Motor neuron (in vitro differentiated cells): Measurements from ENCODE around the gene TRIM47. TPM values are rescaled to one million over a fixed set of nuclear protein-coding genes. Genes with fewer than 3 reads are reported as not detected.
"Not testable (repeated sequence)": the region's sequence is repeated elsewhere in the genome, so short reads cannot be mapped to it uniquely, and the experiment has no call there.

ENCODE experiments used
- ATAC-seq, 8 experiments: fragments of 200-7000 bp; cut with Tn5 transposase; replicated peaks in 6 of 8; 2 replicates each; pipeline ENCODE4 v1.8.0; 2021; ENCODE audit warnings: mild to moderate bottlenecking in 8 of 8, moderate library complexity in 8 of 8
- H3K27ac ChIP-seq, 2 donors: fragments of 250-450 bp; sonication (Bioruptor Pico); 2 replicates each; pipeline ENCODE4 v1.9.0; 2021; ENCODE audit warnings: antibody characterized with exemption in 2 of 2, mild to moderate bottlenecking in 2 of 2, moderate library complexity in 1 of 2
- H3K4me1 ChIP-seq, 2 donors: fragments of 250-450 bp; sonication (Bioruptor Pico); replicated peaks in 1 of 2; 2 replicates each; pipeline ENCODE4 v1.6.1; 2021; ENCODE audit warnings: antibody characterized with exemption in 2 of 2, mild to moderate bottlenecking in 2 of 2, moderate library complexity in 1 of 2
- H3K4me3 ChIP-seq, 5 donors: fragments of 250-450 bp; sonication (Bioruptor Pico); 2 replicates each; pipeline ENCODE4 v1.9.0; 2021; ENCODE audit warnings: antibody characterized with exemption in 5 of 5, mild to moderate bottlenecking in 5 of 5, moderate library complexity in 4 of 5
- whole genome bisulfite sequencing, 10 experiments: fragments of 450-650 bp; shearing (Covaris generic); methylation state at CpG; one replicate each; pipeline ENCODE4 v1.0.0; 2022; 5-methylcytosine and 5-hydroxymethylcytosine counted together
- in situ Hi-C, 9 experiments: fragments of 400-800 bp; cut with MboI; loops; one replicate each; pipeline ENCODE4 v1.15.0; 2021; ENCODE audit warnings: low sequenced_read_pairs in 9 of 9, low pct_unique_long_range_greater_than_20kb in 2 of 9; ENCODE audit not compliant: unreplicated experiment in 9 of 9
- total RNA-seq, 8 experiments: library from RNA; unstranded; fragments of 300-600 nt; gene quantifications; 2 replicates each; pipeline versions ENCODE4 v1.2.3 to v1.2.4, GENCODE V29; 2022

The TRIM47 gene
- total RNA-seq, 8 experiments from 2014 or later = 0.67 to 15.1 (median 4.8) TPM

DNA sequence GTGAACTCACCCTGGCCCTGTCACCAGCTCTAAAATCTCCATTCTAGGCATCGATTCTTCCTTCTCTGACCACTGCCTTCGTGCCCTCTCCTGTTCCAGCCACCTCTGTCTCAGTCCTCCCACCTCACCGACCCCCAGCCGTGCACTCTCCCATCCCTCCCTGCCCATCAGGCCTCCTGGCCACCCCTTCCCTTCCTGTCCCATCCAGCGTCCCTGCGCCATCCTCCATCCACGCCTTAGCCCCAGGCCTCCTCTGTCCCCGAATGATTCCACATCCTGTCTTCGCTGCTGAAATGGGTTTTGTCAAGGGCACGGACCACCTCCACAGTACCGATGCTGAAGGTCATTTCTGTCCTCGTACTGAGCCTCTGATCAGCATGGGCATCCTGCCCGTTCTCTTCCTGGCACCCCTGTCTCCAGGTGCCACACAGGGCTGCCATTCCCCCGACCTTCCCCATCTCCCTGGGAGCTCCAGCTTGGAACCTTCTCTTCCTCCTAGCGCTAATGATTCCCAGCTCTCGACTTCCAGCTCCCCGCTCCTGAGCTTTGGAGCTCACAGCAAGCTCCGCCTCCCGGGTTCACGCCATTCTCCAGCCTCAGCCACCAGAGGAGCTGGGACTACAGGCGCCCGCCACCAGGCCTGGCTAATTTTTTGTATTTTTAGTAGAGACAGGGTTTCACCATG lies 15.8 kb upstream of the TRIM47 start:
- Histone ChIP-seq H3K4me1 (peaks cover 18 to 23% of the 10 kb centered on the region in 2 donors), H3K27ac (no peak overlapping the region), H3K4me3 (no peak overlapping the region)
- in situ Hi-C loops = no loop called here
- no peak for ATAC-seq
- WGBS, 10 experiments = 20 to 95% (median 63%) methylated on average over 1 to 8 of the region's 22 CpGs; no CpG with 5 or more reads in 2 of the 10 experiments

DNA sequence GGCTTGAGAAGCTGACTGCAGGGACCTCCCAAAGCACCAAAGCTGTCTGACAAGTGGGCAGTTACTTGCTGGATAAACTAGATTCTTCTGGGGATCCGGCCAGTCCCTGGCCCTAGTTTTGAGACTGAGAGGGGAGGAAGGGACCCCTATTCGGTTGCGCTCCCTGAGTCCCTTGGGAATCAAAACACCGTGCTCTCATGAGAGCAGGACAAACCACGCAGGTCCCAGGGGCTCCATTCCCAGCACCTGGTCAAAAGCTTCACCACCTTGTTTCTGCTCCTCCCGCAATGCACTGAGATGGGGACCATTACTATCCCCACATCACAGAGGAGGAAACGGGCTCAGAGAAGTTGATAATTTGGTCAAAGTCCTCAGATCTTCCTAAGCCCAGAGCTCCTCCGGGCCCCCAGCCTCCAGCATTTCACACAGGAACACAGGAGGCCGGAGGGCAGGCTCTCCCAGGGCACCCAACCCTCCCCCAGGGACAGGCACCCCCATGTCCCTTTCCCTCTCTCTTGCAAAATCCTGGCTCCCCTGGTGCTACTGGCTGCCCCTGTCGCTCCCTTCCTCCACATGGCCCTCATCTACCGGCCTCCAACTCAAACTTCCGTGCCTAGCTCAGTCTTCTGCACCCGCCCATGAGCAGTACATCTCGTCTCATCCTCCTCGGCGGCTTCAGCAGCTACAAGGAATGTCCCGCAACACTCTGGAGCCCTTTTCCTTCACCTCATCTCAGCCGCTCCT lies 15.1 kb upstream of the TRIM47 start:
- in situ Hi-C loops = no loop called here
- Histone ChIP-seq H3K4me3 (no peak overlapping the region), H3K27ac (no peak overlapping the region), H3K4me1 (peaks cover 18 to 23% of the 10 kb centered on the region in 2 donors)
- no peak for ATAC-seq
- WGBS, 10 experiments = 68 to 100% (median 83%) methylated on average over 1 to 8 of the region's 18 CpGs; no CpG with 5 or more reads in 3 of the 10 experiments

DNA sequence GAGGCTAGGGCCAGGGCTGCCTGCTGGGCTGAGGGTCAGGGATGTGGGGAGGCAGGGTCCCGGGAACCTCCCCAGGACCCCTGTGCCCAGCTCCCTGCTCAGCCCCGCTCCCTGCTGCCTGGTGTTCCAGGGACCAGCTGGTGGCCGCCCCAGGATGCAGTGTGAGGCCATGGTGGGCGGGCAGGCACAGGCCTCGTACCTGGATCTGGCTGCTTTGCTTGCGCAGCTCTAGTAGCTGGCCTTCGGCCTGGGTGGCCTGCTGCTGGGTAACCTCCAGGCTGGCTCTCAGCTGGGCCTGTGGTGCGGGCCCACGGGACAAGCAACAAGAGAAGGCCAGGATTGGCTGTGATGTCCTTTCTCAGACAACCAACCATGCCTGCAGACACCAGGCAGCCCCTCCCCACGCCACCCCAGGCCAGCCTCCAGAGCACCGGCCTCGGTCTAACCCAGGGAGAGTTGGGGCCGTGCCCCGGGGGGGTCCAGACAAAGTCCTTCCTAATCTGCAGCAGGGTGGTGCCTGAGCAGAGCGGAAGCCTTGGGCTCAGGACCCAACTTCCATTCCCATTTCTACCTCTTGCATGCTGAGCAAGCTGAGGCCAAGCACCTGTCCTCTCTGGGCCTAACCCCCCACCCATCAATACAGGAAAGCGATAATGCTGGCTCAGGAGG lies 14.3 kb upstream of the TRIM47 start:
- in situ Hi-C loops = no loop called here
- ATAC-seq = no peak

DNA sequence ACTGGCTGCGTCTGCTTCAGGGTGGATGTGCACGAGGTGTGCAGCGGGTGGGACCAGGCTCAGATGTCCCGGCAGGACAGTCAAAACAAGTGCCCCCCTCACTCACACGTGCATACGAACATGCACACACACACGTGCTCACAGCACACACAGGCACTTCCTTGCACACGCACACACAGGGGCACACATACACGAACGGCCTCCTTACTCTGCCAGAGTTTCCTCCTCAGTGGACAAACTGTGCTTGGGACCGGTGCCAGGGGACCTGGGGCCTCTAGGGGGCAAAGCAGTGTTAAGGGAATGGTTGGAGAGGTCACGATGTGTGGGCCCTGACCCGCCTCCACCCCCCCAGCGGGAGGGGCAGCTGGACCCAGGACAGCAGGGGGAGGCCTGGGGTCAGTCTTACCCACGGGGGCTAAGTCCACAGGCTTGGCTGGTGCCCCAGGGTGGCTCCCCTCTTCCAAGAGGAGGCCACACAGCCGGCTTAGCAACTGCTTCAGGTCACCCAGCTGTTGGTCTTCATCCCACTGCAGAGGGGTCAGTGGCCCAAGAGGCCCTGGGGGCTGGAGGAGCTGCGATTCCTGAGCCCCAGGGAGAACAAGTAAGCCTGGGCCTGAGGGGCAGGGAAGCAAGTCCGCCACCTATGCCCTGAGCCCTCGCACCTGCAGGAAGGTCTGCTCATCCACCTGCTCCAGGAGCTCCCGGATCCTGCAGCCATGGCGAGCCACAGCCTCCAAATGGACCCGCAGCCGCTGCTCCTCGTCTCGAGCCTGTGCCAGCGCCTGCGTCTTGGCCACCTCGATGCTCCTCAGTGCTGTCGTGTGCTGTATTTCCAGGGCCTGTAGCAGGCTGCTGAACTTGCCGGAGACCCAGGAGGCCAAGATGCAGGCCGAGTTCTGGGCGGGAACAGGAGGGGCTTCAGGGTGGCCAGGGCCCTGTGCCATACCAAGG lies 13.5 kb upstream of the TRIM47 start:
- in situ Hi-C loops = no loop called here
- no peak for ATAC-seq
- H3K4me3 ChIP-seq = no peak overlapping the region
- H3K4me1 ChIP-seq = peaks cover 11 to 17% of the 10 kb centered on the region in 2 donors
- 78 to 100% (median 93%) methylated on average over 1 to 5 of the region's 32 CpGs; no CpG with 5 or more reads in 5 of the 10 experiments for WGBS, 10 experiments
- H3K27ac ChIP-seq = no peak overlapping the region

More for the DNA sequence above, 14.3 kb upstream of the TRIM47 start:
- H3K27ac ChIP-seq = no peak overlapping the region
- peaks cover 18 to 23% of the 10 kb centered on the region in 2 donors for H3K4me1 ChIP-seq
- H3K4me3 ChIP-seq = no peak overlapping the region
- WGBS, 10 experiments = 96 to 100% (median 100%) methylated on average over 1 to 5 of the region's 16 CpGs; no CpG with 5 or more reads in 6 of the 10 experiments

DNA sequence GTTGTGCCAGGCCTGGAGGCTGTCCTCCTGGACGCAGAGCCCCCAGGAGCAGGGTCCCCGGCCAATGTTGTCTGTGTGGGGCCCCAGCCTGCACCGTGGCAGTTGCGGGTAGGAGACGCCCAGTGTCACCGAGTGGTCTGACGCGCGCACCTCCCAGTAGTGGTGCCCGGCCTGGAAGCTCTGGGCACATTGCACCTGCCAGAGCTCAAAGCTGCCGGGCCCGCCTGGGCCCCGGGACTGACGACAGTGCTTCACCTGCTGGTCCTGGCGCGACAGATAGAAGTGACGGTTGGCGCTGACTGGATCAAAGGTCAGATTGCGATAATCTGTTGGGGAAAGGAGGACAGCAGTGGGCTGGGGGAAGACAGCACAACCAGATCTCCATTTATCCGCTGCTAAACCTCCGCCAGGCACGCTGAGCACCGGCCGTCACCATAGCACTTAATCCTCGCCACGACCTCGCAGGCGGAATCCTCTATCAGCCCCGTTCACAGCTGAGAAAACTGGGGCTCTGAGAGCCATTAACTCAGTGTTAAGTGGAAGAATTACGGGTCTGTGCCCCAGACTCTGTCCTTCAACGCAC lies 12.7 kb upstream of the TRIM47 start:
- peaks cover 11 to 17% of the 10 kb centered on the region in 2 donors for H3K4me1 ChIP-seq
- no peak overlapping the region for H3K27ac ChIP-seq
- in situ Hi-C loops = no loop called here
- WGBS, 10 experiments = 90 to 100% (median 93%) methylated on average over 4 to 9 of the region's 31 CpGs; no CpG with 5 or more reads in 6 of the 10 experiments
- H3K4me3 ChIP-seq = no peak overlapping the region
- no peak for ATAC-seq

DNA sequence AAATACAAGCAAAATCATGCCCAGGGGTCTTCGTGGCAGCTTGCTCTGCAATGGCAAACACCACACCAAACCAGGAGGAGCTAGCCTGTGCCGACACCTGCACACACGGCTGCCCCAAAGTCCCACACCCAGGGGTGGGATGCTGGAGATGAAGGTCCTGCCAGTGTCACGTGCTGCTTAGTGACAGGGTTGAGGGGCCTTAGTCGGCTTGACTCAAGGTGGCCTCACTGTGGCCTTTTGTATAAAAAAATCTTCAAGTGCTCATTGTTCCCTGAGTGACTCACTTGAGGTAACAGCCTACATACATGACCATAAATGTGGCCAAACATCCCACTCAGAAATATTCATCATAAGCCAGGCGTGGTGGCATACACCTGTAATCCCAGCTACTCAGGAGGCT lies 11.1 kb upstream of the TRIM47 start:
- WGBS, 10 experiments = 80 to 100% (median 90%) methylated on average over 1 to 3 of the region's 6 CpGs; no CpG with 5 or more reads in 7 of the 10 experiments
- no peak for ATAC-seq
- Histone ChIP-seq H3K4me3 (no peak overlapping the region), H3K27ac (no peak overlapping the region), H3K4me1 (peaks cover 0 to 3% of the 10 kb centered on the region in 2 donors)
- in situ Hi-C loops = no loop called here

DNA sequence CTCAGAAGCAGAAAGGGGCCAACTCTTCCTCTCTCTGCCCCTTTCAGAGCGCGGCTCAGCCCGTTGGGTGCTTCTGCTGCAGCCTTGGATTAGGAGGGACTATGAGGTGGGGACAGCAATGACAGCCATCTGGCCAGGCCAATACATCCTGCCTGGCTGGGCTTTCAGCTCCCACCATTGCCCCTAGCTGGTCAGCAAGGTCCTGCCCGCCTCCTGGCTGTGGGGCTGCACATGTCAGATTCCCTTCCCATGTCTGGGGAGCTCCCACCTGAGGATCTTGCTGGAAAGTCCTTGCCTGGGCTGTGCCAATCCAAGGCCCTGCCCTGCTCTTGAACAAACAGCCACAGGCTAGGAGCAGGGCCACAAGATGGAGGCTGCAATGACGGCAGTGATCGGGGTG lies 10.1 kb upstream of the TRIM47 start:
- ATAC-seq = no peak
- 60 to 98% (median 84%) methylated on average over 1 to 6 of the region's 6 CpGs; no CpG with 5 or more reads in 4 of the 10 experiments for WGBS, 10 experiments
- H3K27ac ChIP-seq = no peak overlapping the region
- no peak overlapping the region for H3K4me3 ChIP-seq
- no peaks in the 10 kb centered on the region for H3K4me1 ChIP-seq
- in situ Hi-C loops = no loop called here

DNA sequence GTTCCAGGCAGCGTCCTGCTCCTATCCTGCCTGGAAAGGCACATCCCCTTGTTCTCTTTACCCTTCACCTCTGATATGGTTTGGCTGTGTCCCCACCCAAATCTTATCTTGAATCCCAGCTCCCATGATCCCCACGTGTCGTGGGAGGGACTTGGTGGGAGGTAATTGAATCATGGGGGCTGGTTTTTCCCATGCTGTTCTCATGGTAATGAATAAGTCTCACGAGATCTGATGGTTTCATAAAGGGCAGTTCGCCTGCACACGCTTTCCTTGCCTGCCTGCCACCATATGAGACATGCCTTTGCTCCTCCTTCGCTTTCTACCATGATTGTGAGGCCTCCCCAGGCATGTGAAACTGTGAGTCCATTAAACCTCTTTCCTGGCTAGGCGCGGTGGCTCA lies 7.5 kb upstream of the TRIM47 start:
- ATAC-seq, H3K27ac ChIP-seq, H3K4me3 ChIP-seq, H3K4me1 ChIP-seq, in situ Hi-C loops: not testable (repeated sequence)
- WGBS, 10 experiments = 40 to 100% (median 80%) methylated on average over 1 to 3 of the region's 9 CpGs; no CpG with 5 or more reads in 5 of the 10 experiments

DNA sequence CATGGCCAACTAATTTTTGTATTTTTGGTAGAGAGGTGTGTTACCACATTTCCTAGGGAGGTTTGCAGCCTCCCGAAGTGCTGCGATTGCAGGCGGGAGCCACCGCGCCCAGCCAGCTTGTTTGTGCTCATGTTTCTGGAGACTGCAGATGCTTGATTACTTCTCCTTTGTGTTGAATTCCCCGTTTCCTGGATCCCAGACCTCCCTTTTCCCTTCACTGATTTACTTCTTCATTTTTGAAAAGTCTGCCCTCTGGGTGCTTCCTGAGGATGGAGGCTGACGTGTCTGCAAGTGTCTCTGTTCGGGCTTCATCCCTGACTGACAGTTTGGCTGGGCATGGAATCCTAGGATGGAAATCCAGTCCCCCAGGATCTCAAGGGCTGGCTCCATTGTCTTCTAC lies 7.0 kb upstream of the TRIM47 start:
- ATAC-seq = no peak
- in situ Hi-C loops = no loop called here
- H3K4me3 ChIP-seq = no peak overlapping the region
- no peak overlapping the region for H3K27ac ChIP-seq
- no peaks in the 10 kb centered on the region for H3K4me1 ChIP-seq
- WGBS, 10 experiments = 78 to 95% (median 88%) methylated on average over 1 to 8 of the region's 8 CpGs; no CpG with 5 or more reads in 5 of the 10 experiments

DNA sequence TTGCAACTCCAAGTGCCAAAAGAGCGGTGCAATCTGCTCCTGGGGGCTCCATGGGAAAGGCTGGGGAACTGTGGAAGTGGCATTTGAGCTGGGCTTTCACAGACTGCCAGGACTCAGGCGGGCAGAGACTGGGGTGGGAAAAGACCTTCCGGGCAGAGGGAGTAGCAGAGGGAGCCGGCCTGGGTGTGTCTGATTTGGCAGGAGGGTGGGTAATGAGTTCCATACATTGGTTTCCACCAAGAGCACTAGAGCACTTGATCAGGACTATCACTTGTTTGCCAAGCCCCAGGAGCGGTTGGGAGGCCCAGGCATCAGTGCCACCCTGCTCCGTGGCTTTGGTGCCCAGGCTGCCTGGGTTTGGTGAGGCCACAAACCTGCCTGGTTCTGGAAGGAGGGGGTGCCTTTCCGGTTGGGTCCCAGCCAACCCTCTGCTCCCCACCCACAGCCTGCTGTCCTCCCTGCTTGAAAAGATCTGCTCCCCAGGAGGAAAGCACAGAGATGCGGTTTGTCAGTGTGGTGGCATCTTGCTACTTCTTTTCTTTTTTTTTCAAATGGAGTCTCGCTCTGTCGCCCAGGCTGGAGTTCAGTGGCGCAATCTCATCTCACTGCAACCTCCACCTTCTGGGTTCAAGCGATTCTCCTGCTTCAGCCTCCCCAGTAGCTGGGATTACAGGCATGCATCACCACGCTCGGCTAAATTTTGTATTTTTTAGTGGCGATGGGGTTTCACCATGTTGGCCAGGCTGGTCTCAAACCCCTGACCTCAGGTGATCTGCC lies 3.5 kb upstream of the TRIM47 start:
- WGBS, 10 experiments = 10 to 85% (median 73%) methylated on average over 3 to 7 of the region's 15 CpGs; no CpG with 5 or more reads in 3 of the 10 experiments
- H3K27ac ChIP-seq = no peak overlapping the region
- peaks cover 5 to 10% of the 10 kb centered on the region in 2 donors for H3K4me1 ChIP-seq
- ATAC-seq = no peak
- no peak overlapping the region for H3K4me3 ChIP-seq
- in situ Hi-C loops = no loop called here

DNA sequence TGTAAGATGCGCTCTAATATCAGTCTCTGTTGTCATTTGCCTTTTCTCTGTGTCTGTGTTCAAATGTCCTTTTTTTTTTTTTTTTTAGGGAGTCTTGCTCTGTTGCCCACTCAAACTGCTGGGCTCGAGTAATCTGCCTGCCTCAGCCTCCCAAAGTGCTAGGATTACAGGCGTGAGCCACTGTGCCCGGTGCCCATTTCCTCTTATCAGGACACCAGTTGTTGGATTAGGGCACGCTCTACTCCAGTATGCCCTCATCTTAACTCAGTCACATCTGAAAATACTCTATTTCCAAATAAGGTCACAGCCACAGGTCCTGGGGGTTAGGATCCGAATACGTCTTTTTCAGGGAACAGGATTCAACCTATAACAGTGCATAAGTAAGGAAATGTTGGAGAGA lies 1.9 kb upstream of the TRIM47 start:
- ATAC-seq = no peak
- in situ Hi-C loops = no loop called here
- 0 to 100% (median 61%) methylated on average over 1 to 7 of the region's 7 CpGs; no CpG with 5 or more reads in 1 of the 10 experiments for WGBS, 10 experiments

More for the DNA sequence above, 1.9 kb upstream of the TRIM47 start:
- Histone ChIP-seq H3K4me1 (peaks cover 5 to 10% of the 10 kb centered on the region in 2 donors), H3K4me3 (no peak overlapping the region), H3K27ac (no peak overlapping the region)
